ENCODE data around the gene HDDC2.

Gene HDDC2

DNA sequence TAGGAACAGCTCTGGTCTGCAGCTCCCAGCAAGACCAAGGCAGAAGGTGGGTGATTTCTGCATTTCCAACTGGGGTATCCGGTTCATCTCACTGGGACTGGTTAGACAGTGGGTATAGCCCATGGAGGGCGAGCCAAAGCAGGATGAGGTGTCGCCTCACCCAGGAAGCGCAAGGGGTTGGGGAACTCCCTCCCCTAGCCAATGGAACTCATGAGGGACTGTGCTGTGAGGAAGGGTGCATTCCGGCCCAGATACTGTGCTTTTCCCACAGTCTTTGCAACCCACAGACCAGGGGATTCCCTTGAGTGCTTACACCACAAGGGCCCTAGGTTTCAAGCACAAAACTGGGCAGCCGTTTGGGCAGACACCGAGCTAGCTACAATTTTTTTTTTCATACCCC lies 21.8 kb downstream of the HDDC2 start:
- Histone ChIP-seq H3K79me1 (replicated peaks; ENCODE audit: low read length, poor library complexity, severe bottlenecking) (peaks cover 14% of the 10 kb centered on the region), H3K27me3 (ENCODE audit: control insufficient read depth in 1 of 2, insufficient read depth in 1 of 2, low read length in 2 of 2) (no peaks in the 10 kb centered on the region), H3K9ac (ENCODE audit: low read length) (no peak overlapping the region), H2AK5ac (ENCODE audit: low read length, severe bottlenecking) (peak overlapping the region; percentile 16), H3K23ac (ENCODE audit: low read length in 2 of 2) (no peak overlapping the region), H3K36me3 (ENCODE audit: control insufficient read depth in 1 of 2, insufficient read depth in 2 of 2, low read depth in 1 of 2, low read length in 2 of 2) (peaks cover 12 to 53% of the 10 kb centered on the region in 2 experiments), H2BK12ac (ENCODE audit: low read length in 2 of 2) (no peak overlapping the region), H3K9me3 (ENCODE audit: control insufficient read depth, low read length) (peaks cover 3% of the 10 kb centered on the region), H3K4me1 (ENCODE audit: control insufficient read depth, insufficient read depth, low read depth, low read length) (no peaks in the 10 kb centered on the region), H4K8ac (ENCODE audit: low read length) (peak overlapping the region; percentile 28), H2AFZ (ENCODE audit: low read depth, low read length) (no peak overlapping the region), H2BK5ac (ENCODE audit: low read depth, low read length, poor library complexity, severe bottlenecking) (no peak overlapping the region), H3K14ac (ENCODE audit: low read length in 2 of 2) (no peak overlapping the region), H3K18ac (ENCODE audit: low read depth in 1 of 2, low read length in 2 of 2) (no peak overlapping the region), H2BK15ac (ENCODE audit: low read depth, poor library complexity, severe bottlenecking) (no peak overlapping the region), H3K27ac (ENCODE audit: low read length, poor library complexity, severe bottlenecking) (no peak overlapping the region), H3K4me2 (ENCODE audit: low read length, poor library complexity, severe bottlenecking) (no peak overlapping the region), H2BK120ac (ENCODE audit: low read depth, low read length) (no peak overlapping the region), H3K4ac (ENCODE audit: low read depth in 1 of 2, low read length in 2 of 2) (no peak overlapping the region), H4K91ac (ENCODE audit: low read length) (no peak overlapping the region), H3K4me3 (ENCODE audit: insufficient read depth in 1 of 2, low read depth in 1 of 2, low read length in 2 of 2) (no peak overlapping the region)
- DNase-seq, result no peak
- 99% methylated on average over 7 of the region's 7 CpGs for WGBS

- Histone ChIP-seq H2AK5ac (ENCODE audit: low read length, severe bottlenecking) (no peak overlapping the region), H4K91ac (ENCODE audit: low read length) (no peak overlapping the region), H3K4me1 (ENCODE audit: control insufficient read depth, insufficient read depth, low read depth, low read length) (peaks cover 2% of the 10 kb centered on the region), H2BK5ac (ENCODE audit: low read depth, low read length, poor library complexity, severe bottlenecking) (no peak overlapping the region), H3K27ac (ENCODE audit: low read length, poor library complexity, severe bottlenecking) (no peak overlapping the region), H3K27me3 (ENCODE audit: control insufficient read depth in 1 of 2, insufficient read depth in 1 of 2, low read length in 2 of 2) (no peaks in the 10 kb centered on the region), H3K18ac (ENCODE audit: low read depth in 1 of 2, low read length in 2 of 2) (no peak overlapping the region), H3K9me3 (ENCODE audit: control insufficient read depth, low read length) (peaks cover 2% of the 10 kb centered on the region), H2AFZ (ENCODE audit: low read depth, low read length) (no peak overlapping the region), H2BK120ac (ENCODE audit: low read depth, low read length) (no peak overlapping the region), H3K4me3 (ENCODE audit: insufficient read depth in 1 of 2, low read depth in 1 of 2, low read length in 2 of 2) (no peak overlapping the region), H4K8ac (ENCODE audit: low read length) (no peak overlapping the region), H2BK15ac (ENCODE audit: low read depth, poor library complexity, severe bottlenecking) (no peak overlapping the region), H2BK12ac (ENCODE audit: low read length in 2 of 2) (no peak overlapping the region), H3K36me3 (ENCODE audit: control insufficient read depth in 1 of 2, insufficient read depth in 2 of 2, low read depth in 1 of 2, low read length in 2 of 2) (peaks cover 25 to 69% of the 10 kb centered on the region in 2 experiments), H3K4me2 (ENCODE audit: low read length, poor library complexity, severe bottlenecking) (no peak overlapping the region), H3K14ac (ENCODE audit: low read length in 2 of 2) (no peak overlapping the region), H3K79me1 (replicated peaks; ENCODE audit: low read length, poor library complexity, severe bottlenecking) (peaks cover 17% of the 10 kb centered on the region), H3K9ac (ENCODE audit: low read length) (no peak overlapping the region), H3K23ac (ENCODE audit: low read length in 2 of 2) (no peak overlapping the region), H3K4ac (ENCODE audit: low read depth in 1 of 2, low read length in 2 of 2) (no peak overlapping the region)
- no peak for DNase-seq
- WGBS, result no CpG with 5 or more reads among the region's 1 CpG
Observed at GRCh38 chr6:125277838-125278237, 23.9 kb downstream of the HDDC2 start.

GRCh38 chr6:125275779-125276178 lies 26.0 kb downstream of the HDDC2 start:
- H3K14ac ChIP-seq (ENCODE audit: low read length in 2 of 2), result no peak overlapping the region
- H2BK15ac ChIP-seq (ENCODE audit: low read depth, poor library complexity, severe bottlenecking), result no peak overlapping the region
- H3K9ac ChIP-seq (ENCODE audit: low read length), result no peak overlapping the region
- peaks cover 17% of the 10 kb centered on the region for H3K79me1 ChIP-seq (replicated peaks; ENCODE audit: low read length, poor library complexity, severe bottlenecking)
- H2BK12ac ChIP-seq (ENCODE audit: low read length in 2 of 2), result no peak overlapping the region
- H2AFZ ChIP-seq (ENCODE audit: low read depth, low read length), result no peak overlapping the region
- no peaks in the 10 kb centered on the region for H3K9me3 ChIP-seq (ENCODE audit: control insufficient read depth, low read length)
- H3K18ac ChIP-seq (ENCODE audit: low read depth in 1 of 2, low read length in 2 of 2), result no peak overlapping the region
- no peaks in the 10 kb centered on the region for H3K27me3 ChIP-seq (ENCODE audit: control insufficient read depth in 1 of 2, insufficient read depth in 1 of 2, low read length in 2 of 2)
- no peak overlapping the region for H2BK5ac ChIP-seq (ENCODE audit: low read depth, low read length, poor library complexity, severe bottlenecking)
- WGBS, result 100% methylated on average over 1 of the region's 3 CpGs
- H3K36me3 ChIP-seq (ENCODE audit: control insufficient read depth in 1 of 2, insufficient read depth in 2 of 2, low read depth in 1 of 2, low read length in 2 of 2), result peaks cover 40 to 73% of the 10 kb centered on the region in 2 experiments
- no peak overlapping the region for H2BK120ac ChIP-seq (ENCODE audit: low read depth, low read length)
- no peak overlapping the region for H3K4me2 ChIP-seq (ENCODE audit: low read length, poor library complexity, severe bottlenecking)
- DNase-seq, result no peak
- no peak overlapping the region for H3K27ac ChIP-seq (ENCODE audit: low read length, poor library complexity, severe bottlenecking)
- H4K8ac ChIP-seq (ENCODE audit: low read length), result no peak overlapping the region
- no peak overlapping the region for H3K23ac ChIP-seq (ENCODE audit: low read length in 2 of 2)
- no peak overlapping the region for H4K91ac ChIP-seq (ENCODE audit: low read length)
- H3K4me1 ChIP-seq (ENCODE audit: control insufficient read depth, insufficient read depth, low read depth, low read length), result peaks cover 2% of the 10 kb centered on the region
- H3K4ac ChIP-seq (ENCODE audit: low read depth in 1 of 2, low read length in 2 of 2), result no peak overlapping the region
- no peak overlapping the region for H2AK5ac ChIP-seq (ENCODE audit: low read length, severe bottlenecking)
- H3K4me3 ChIP-seq (ENCODE audit: insufficient read depth in 1 of 2, low read depth in 1 of 2, low read length in 2 of 2), result no peak overlapping the region

DNA sequence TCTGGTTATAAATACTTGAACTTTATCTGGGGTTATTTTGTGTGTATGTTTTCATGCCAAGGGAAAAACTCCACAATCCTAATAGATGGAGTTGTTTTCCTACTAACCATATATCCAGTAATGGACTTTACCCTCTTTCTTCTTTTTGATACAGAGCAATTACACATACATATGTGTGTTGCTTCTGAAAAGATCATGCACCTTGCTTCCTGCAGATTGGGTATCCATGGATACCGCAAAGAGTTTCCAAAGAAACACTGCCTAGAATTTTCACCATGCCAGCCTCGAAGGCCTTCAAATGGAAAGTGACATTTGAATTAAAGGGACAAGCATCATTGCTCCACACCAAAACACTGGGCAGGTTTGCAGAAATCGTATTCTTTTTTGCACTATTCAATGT lies 26.8 kb downstream of the HDDC2 start:
- H2BK5ac ChIP-seq (ENCODE audit: low read depth, low read length, poor library complexity, severe bottlenecking), result no peak overlapping the region
- no peaks in the 10 kb centered on the region for H3K9me3 ChIP-seq (ENCODE audit: control insufficient read depth, low read length)
- WGBS, result 89% methylated on average over 2 of the region's 3 CpGs
- peaks cover 10% of the 10 kb centered on the region for H3K79me1 ChIP-seq (replicated peaks; ENCODE audit: low read length, poor library complexity, severe bottlenecking)
- H3K27ac ChIP-seq (ENCODE audit: low read length, poor library complexity, severe bottlenecking), result no peak overlapping the region
- H3K36me3 ChIP-seq (ENCODE audit: control insufficient read depth in 1 of 2, insufficient read depth in 2 of 2, low read depth in 1 of 2, low read length in 2 of 2), result peaks cover 34 to 68% of the 10 kb centered on the region in 2 experiments
- H2BK15ac ChIP-seq (ENCODE audit: low read depth, poor library complexity, severe bottlenecking), result no peak overlapping the region
- H3K27me3 ChIP-seq (ENCODE audit: control insufficient read depth in 1 of 2, insufficient read depth in 1 of 2, low read length in 2 of 2), result no peaks in the 10 kb centered on the region
- H3K9ac ChIP-seq (ENCODE audit: low read length), result no peak overlapping the region
- H3K23ac ChIP-seq (ENCODE audit: low read length in 2 of 2), result no peak overlapping the region
- peaks cover 2% of the 10 kb centered on the region for H3K4me1 ChIP-seq (ENCODE audit: control insufficient read depth, insufficient read depth, low read depth, low read length)
- no peak overlapping the region for H3K4me2 ChIP-seq (ENCODE audit: low read length, poor library complexity, severe bottlenecking)
- H3K18ac ChIP-seq (ENCODE audit: low read depth in 1 of 2, low read length in 2 of 2), result no peak overlapping the region
- no peak for DNase-seq
- H2BK12ac ChIP-seq (ENCODE audit: low read length in 2 of 2), result no peak overlapping the region
- no peak overlapping the region for H4K91ac ChIP-seq (ENCODE audit: low read length)
- no peak overlapping the region for H2AFZ ChIP-seq (ENCODE audit: low read depth, low read length)
- no peak overlapping the region for H3K4me3 ChIP-seq (ENCODE audit: insufficient read depth in 1 of 2, low read depth in 1 of 2, low read length in 2 of 2)
- H4K8ac ChIP-seq (ENCODE audit: low read length), result no peak overlapping the region
- no peak overlapping the region for H3K14ac ChIP-seq (ENCODE audit: low read length in 2 of 2)
- H2BK120ac ChIP-seq (ENCODE audit: low read depth, low read length), result no peak overlapping the region
- no peak overlapping the region for H3K4ac ChIP-seq (ENCODE audit: low read depth in 1 of 2, low read length in 2 of 2)
- H2AK5ac ChIP-seq (ENCODE audit: low read length, severe bottlenecking), result no peak overlapping the region

Measured in mesenchymal stem cell (in vitro differentiated cells and primary cell).